Measurements from ENCODE around the gene HES2. TPM values are rescaled to one million over a fixed set of nuclear protein-coding genes. Genes with fewer than 3 reads are reported as not detected.

HES2 gene
- total and polyA plus RNA-seq, 9 donors = 0.08 to 9.2 (median 0.43) TPM; not detected in 3

DNA sequence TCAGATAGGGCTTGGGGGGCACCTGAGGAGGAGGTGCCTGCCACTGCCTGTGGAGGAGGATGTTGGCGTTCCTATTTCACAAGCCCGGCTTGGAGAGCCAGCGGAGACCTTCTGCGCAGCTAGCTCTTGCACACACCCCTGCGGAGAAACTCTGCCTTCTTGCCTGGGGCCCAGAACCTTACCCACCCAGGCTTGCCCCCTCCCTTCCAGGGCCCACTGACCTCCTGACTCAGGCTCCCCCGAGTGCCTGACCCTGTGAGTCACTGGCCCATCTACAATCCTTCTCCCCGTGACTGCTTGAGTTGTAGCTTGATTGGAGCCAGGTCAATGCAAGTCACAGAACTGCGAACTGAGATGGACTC, 3.4 kb downstream of the HES2 start:
- TF ChIP-seq CTCF (IDR thresholded peaks at IDR 0.05) = no peak
- no peak for TF ChIP-seq EP300 (IDR thresholded peaks at IDR 0.05)
- TF ChIP-seq POLR2A (IDR thresholded peaks at IDR 0.05) = no peak
- intact Hi-C loops (cut with DNase I) = loop anchor here in 1 of 4 donors (10.0 kb wide), 1 partner anchor 51 kb away; no protein-coding TSS in a partner anchor
- H3K9me3 ChIP-seq = no peaks in the 10 kb centered on the region
- no peak overlapping the region for H3K4me3 ChIP-seq
- no peaks in the 10 kb centered on the region for H3K36me3 ChIP-seq
- 61 to 68% (median 68%) methylated on average over 8 of the region's 8 CpGs for WGBS, 3 donors
- H3K4me1 ChIP-seq (ENCODE audit: insufficient read depth) = no peaks in the 10 kb centered on the region
- no peak for DNase-seq
- peaks cover 3% of the 10 kb centered on the region for H3K27me3 ChIP-seq
- no peak overlapping the region for H3K27ac ChIP-seq

- H3K4me1 ChIP-seq (ENCODE audit: insufficient read depth) = no peaks in the 10 kb centered on the region
- H3K4me3 ChIP-seq = no peak overlapping the region
- H3K36me3 ChIP-seq = no peaks in the 10 kb centered on the region
- no peaks in the 10 kb centered on the region for H3K27me3 ChIP-seq
- H3K27ac ChIP-seq = no peak overlapping the region
- intact Hi-C loops (cut with DNase I) = loop anchor here in 1 of 4 donors (10.0 kb wide), 1 partner anchor 50 kb away; no protein-coding TSS in a partner anchor
- WGBS, 3 donors = 47 to 52% (median 50%) methylated on average over 17 of the region's 17 CpGs
- DNase-seq = no peak
- H3K9me3 ChIP-seq = no peaks in the 10 kb centered on the region
- no peak for TF ChIP-seq CTCF (IDR thresholded peaks at IDR 0.05)
- TF ChIP-seq EP300 (IDR thresholded peaks at IDR 0.05) = no peak
- TF ChIP-seq POLR2A (IDR thresholded peaks at IDR 0.05) = no peak
Observed at GRCh38 chr1:6414881-6415626, 4.7 kb downstream of the HES2 start.

DNA sequence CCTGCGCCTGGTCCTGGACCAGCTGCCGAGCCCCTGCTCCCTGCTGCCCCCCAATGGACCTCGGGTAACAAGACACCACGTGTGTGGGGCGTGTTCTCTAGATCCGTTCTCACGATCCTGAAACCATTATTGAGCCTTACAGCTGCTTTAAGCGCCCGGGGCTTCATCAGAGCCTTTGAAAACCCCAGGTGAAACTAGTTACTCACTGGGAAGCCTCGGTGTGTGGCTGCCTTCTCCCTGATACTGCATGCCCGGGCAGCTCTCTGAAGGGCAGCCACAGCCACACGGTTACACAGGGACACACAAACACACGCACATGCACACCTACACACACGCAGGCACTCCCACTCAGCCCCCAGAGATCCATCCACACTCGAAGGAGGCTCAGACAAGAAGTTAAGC, 5.3 kb downstream of the HES2 start:
- Histone ChIP-seq H3K27ac (no peak overlapping the region), H3K27me3 (no peaks in the 10 kb centered on the region), H3K36me3 (no peaks in the 10 kb centered on the region), H3K9me3 (no peaks in the 10 kb centered on the region), H3K4me3 (no peak overlapping the region), H3K4me1 (ENCODE audit: insufficient read depth) (no peaks in the 10 kb centered on the region)
- intact Hi-C loops (cut with DNase I) = loop anchor here in 1 of 4 donors (10.0 kb wide), 1 partner anchor 50 kb away; no protein-coding TSS in a partner anchor
- no peak for DNase-seq
- 2 to 4% (median 3%) methylated on average over 15 of the region's 15 CpGs for WGBS, 3 donors
- TF ChIP-seq POLR2A (IDR thresholded peaks at IDR 0.05) = no peak
- TF ChIP-seq EP300 (IDR thresholded peaks at IDR 0.05) = no peak
- TF ChIP-seq CTCF (IDR thresholded peaks at IDR 0.05) = no peak

GRCh38 chr1:6412896-6413295, 6.8 kb downstream of the HES2 start:
- DNase-seq = no peak
- Histone ChIP-seq H3K9me3 (no peaks in the 10 kb centered on the region), H3K27me3 (no peaks in the 10 kb centered on the region), H3K27ac (no peak overlapping the region), H3K4me3 (no peak overlapping the region), H3K36me3 (no peaks in the 10 kb centered on the region), H3K4me1 (ENCODE audit: insufficient read depth) (no peaks in the 10 kb centered on the region)
- TF ChIP-seq EP300 (IDR thresholded peaks at IDR 0.05) = no peak
- no peak for TF ChIP-seq POLR2A (IDR thresholded peaks at IDR 0.05)
- TF ChIP-seq CTCF (IDR thresholded peaks at IDR 0.05) = no peak
- intact Hi-C loops (cut with DNase I) = loop anchor here in 1 of 4 donors (10.0 kb wide), 1 partner anchor 48 kb away; no protein-coding TSS in a partner anchor
- WGBS, 3 donors = 55 to 65% (median 58%) methylated on average over 6 of the region's 6 CpGs
